PC-9 (cell line): ENCODE measurements around the gene CRYZ.

Experiments used
- EZH2 ChIP-seq: fragments of 200-600 bp; sonication (generic); IDR thresholded peaks from 2 replicates; pipeline ENCODE4 v1.8.0; 2017; ENCODE audit warnings: antibody characterized with exemption, low read depth
- TF ChIP-seq, protein P1 (sequence below): fragments of 200-600 bp; sonication (generic); conservative IDR thresholded peaks from 2 replicates; pipeline ENCODE4 v1.6.1; 2017; ENCODE audit warnings: mixed run types, antibody characterized with exemption, mild to moderate bottlenecking, moderate library complexity

DNA sequence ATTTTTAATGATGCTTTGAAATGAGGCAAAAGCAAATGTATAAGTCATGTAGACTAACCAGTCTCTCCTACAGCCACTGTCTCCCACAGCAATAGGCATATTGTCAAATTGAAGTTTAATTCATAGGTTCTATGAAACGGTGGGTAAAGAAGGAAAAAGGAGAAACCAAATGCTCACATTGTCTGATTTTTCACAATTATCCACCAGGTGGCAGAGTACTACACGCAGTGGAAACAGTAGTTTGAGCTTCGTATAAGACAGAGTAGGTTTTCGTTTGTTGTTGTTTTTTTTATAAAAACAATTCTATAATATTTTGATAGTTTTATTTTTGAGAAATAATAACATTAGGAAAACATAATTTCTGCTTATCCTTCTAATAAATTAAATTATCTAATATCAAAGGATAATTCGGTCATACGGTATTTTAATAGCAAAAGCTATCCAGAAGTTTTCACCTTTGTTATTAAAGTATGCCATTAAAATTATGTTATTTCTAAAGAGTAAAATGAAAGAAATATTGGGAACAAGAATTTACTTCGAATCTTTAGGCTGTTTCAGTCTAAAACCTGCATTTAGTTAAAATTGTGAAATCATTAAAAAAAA is 39.2 kb upstream of the CRYZ start:
- TF ChIP-seq, protein P1, sequence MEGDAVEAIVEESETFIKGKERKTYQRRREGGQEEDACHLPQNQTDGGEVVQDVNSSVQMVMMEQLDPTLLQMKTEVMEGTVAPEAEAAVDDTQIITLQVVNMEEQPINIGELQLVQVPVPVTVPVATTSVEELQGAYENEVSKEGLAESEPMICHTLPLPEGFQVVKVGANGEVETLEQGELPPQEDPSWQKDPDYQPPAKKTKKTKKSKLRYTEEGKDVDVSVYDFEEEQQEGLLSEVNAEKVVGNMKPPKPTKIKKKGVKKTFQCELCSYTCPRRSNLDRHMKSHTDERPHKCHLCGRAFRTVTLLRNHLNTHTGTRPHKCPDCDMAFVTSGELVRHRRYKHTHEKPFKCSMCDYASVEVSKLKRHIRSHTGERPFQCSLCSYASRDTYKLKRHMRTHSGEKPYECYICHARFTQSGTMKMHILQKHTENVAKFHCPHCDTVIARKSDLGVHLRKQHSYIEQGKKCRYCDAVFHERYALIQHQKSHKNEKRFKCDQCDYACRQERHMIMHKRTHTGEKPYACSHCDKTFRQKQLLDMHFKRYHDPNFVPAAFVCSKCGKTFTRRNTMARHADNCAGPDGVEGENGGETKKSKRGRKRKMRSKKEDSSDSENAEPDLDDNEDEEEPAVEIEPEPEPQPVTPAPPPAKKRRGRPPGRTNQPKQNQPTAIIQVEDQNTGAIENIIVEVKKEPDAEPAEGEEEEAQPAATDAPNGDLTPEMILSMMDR: peak; percentile 83
- TF ChIP-seq EZH2: no peak
